Measurements from ENCODE around the gene RAB11FIP3. TPM values are rescaled to one million over a fixed set of nuclear protein-coding genes. Genes with fewer than 3 reads are reported as not detected.

Gene RAB11FIP3
- total RNA-seq, 1 experiment from 2014 or later, result 12.7 TPM

- Histone ChIP-seq H3K9ac (ENCODE audit: low read length) (no peak overlapping the region), H3K79me2 (ENCODE audit: low read length) (peaks cover 98% of the 10 kb centered on the region), H3K4me3 (ENCODE audit: low read length) (no peak overlapping the region), H4K20me1 (ENCODE audit: low read length) (peaks cover 32% of the 10 kb centered on the region), H3K4me1 (ENCODE audit: insufficient read depth, low read length) (peaks cover 32% of the 10 kb centered on the region), H3K9me3 (ENCODE audit: low read length) (no peaks in the 10 kb centered on the region), H3K4me2 (ENCODE audit: low read length) (no peak overlapping the region), H3K9me2 (replicated peaks; ENCODE audit: low read length) (no peaks in the 10 kb centered on the region), H3K27ac (ENCODE audit: low read length) (no peak overlapping the region), H3K36me3 (ENCODE audit: low read depth, low read length) (no peaks in the 10 kb centered on the region; the same call in 1 of the 2 replicates), H2AFZ (ENCODE audit: low read length) (no peak overlapping the region), H3K27me3 (ENCODE audit: low read length) (no peaks in the 10 kb centered on the region), H3F3A (ENCODE audit: low read length, unreplicated experiment) (no peaks in the 10 kb centered on the region)
- DNase-seq (no peak), ATAC-seq (no peak)
- BruUV-seq (replicated peaks), result no TSS peak
- intact Hi-C loops (cut with micrococcal nuclease), result no loop called here
- CTCF ChIA-PET, result no interaction called here
- no peak for TF ChIP-seq EZH2phosphoT487 (IDR thresholded peaks at IDR 0.05; ENCODE audit: borderline replicate concordance, low read length)
- TF ChIP-seq EZH2 (IDR thresholded peaks at IDR 0.05; ENCODE audit: low read length, unreplicated experiment), result no peak
- TF ChIP-seq, protein P1, sequence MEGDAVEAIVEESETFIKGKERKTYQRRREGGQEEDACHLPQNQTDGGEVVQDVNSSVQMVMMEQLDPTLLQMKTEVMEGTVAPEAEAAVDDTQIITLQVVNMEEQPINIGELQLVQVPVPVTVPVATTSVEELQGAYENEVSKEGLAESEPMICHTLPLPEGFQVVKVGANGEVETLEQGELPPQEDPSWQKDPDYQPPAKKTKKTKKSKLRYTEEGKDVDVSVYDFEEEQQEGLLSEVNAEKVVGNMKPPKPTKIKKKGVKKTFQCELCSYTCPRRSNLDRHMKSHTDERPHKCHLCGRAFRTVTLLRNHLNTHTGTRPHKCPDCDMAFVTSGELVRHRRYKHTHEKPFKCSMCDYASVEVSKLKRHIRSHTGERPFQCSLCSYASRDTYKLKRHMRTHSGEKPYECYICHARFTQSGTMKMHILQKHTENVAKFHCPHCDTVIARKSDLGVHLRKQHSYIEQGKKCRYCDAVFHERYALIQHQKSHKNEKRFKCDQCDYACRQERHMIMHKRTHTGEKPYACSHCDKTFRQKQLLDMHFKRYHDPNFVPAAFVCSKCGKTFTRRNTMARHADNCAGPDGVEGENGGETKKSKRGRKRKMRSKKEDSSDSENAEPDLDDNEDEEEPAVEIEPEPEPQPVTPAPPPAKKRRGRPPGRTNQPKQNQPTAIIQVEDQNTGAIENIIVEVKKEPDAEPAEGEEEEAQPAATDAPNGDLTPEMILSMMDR (conservative IDR thresholded peaks at IDR 0.05; ENCODE audit: low read depth, low read length), result no peak
- POLR2A ChIA-PET (ENCODE audit: unreplicated experiment), result no interaction called here
Measured at GRCh38 chr16:533391-534123, 108.1 kb downstream of the RAB11FIP3 start.

DNA sequence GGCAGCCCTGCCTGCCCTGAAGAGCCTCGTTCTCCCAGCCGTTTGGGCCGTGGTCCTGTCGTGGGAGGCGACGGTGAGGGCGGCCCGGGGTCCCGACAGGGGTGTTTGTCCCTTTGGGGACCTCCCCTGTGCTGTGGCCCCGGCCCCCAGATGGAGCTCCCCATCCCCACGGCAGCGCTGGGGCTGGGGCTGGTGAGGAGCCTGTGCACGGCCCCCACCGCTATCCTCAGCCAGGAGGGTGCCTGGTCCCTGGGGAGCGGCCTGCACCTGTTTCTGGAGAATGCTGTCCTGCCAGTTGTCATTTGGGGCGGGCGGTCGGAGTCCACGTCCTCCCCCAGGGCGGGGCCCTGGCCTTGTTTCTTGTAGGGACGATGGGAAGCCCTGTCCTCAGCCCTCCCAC, 108.7 kb downstream of the RAB11FIP3 start:
- no peak for DNase-seq
- CTCF ChIA-PET, result no interaction called here
- Histone ChIP-seq H3K4me3 (ENCODE audit: low read length) (no peak overlapping the region), H3K9me3 (ENCODE audit: low read length) (no peaks in the 10 kb centered on the region), H3K9ac (ENCODE audit: low read length) (no peak overlapping the region), H2AFZ (ENCODE audit: low read length) (no peak overlapping the region), H4K20me1 (ENCODE audit: low read length) (peaks cover 27% of the 10 kb centered on the region), H3K27me3 (ENCODE audit: low read length) (no peaks in the 10 kb centered on the region), H3K4me1 (ENCODE audit: insufficient read depth, low read length) (peaks cover 30% of the 10 kb centered on the region), H3F3A (ENCODE audit: low read length, unreplicated experiment) (no peaks in the 10 kb centered on the region), H3K27ac (ENCODE audit: low read length) (no peak overlapping the region), H3K36me3 (ENCODE audit: low read depth, low read length) (no peaks in the 10 kb centered on the region; the same call in 1 of the 2 replicates), H3K4me2 (ENCODE audit: low read length) (no peak overlapping the region), H3K79me2 (ENCODE audit: low read length) (peaks cover 98% of the 10 kb centered on the region), H3K9me2 (replicated peaks; ENCODE audit: low read length) (no peaks in the 10 kb centered on the region)
- no peak for ATAC-seq
- no peak for TF ChIP-seq EZH2phosphoT487 (IDR thresholded peaks at IDR 0.05; ENCODE audit: borderline replicate concordance, low read length)
- no peak for TF ChIP-seq EZH2 (IDR thresholded peaks at IDR 0.05; ENCODE audit: low read length, unreplicated experiment)
- TF ChIP-seq, protein P1 (conservative IDR thresholded peaks at IDR 0.05; ENCODE audit: low read depth, low read length), result no peak
- POLR2A ChIA-PET (ENCODE audit: unreplicated experiment), result no interaction called here
- no TSS peak for BruUV-seq (replicated peaks)
- intact Hi-C loops (cut with micrococcal nuclease), result no loop called here

- Histone ChIP-seq H3K9me3 (ENCODE audit: low read length) (no peaks in the 10 kb centered on the region), H3K79me2 (ENCODE audit: low read length) (peaks cover 98% of the 10 kb centered on the region), H3K4me1 (ENCODE audit: insufficient read depth, low read length) (peaks cover 25% of the 10 kb centered on the region), H4K20me1 (ENCODE audit: low read length) (peaks cover 18% of the 10 kb centered on the region), H3K27me3 (ENCODE audit: low read length) (no peaks in the 10 kb centered on the region), H2AFZ (ENCODE audit: low read length) (no peak overlapping the region), H3K9me2 (replicated peaks; ENCODE audit: low read length) (no peaks in the 10 kb centered on the region), H3K36me3 (ENCODE audit: low read depth, low read length) (no peaks in the 10 kb centered on the region; the same call in 1 of the 2 replicates), H3K27ac (ENCODE audit: low read length) (peak overlapping the region; percentile 50), H3K4me3 (ENCODE audit: low read length) (no peak overlapping the region; the same call in 1 of the 2 replicates), H3K4me2 (ENCODE audit: low read length) (peak overlapping the region; percentile 57), H3K9ac (ENCODE audit: low read length) (peak overlapping the region; percentile 0; the same call in 1 of the 2 replicates), H3F3A (ENCODE audit: low read length, unreplicated experiment) (no peaks in the 10 kb centered on the region)
- POLR2A ChIA-PET (ENCODE audit: unreplicated experiment), result no interaction called here
- CTCF ChIA-PET, result no interaction called here
- ATAC-seq (peak; percentile 72), DNase-seq (no peak)
- BruUV-seq (replicated peaks), result no TSS peak
- TF ChIP-seq EZH2 (IDR thresholded peaks at IDR 0.05; ENCODE audit: low read length, unreplicated experiment), result no peak
- TF ChIP-seq, protein P1 (conservative IDR thresholded peaks at IDR 0.05; ENCODE audit: low read depth, low read length), result peak; percentile 24; the same call in 1 of the 2 replicates
- intact Hi-C loops (cut with micrococcal nuclease), result no loop called here
Measured at GRCh38 chr16:534856-535445, 109.5 kb downstream of the RAB11FIP3 start.
